GM23338 (cell line): ENCODE measurements around the gene MYO18A.

Experiments used
- CREB1 ChIP-seq: fragments of 250-450 bp; sonication (Bioruptor Pico); IDR thresholded peaks from 2 replicates; pipeline ENCODE4 v1.5.0; 2020; ENCODE audit warnings: low read depth, mild to moderate bottlenecking, moderate library complexity
- EZH2 ChIP-seq: fragments of 200-600 bp; sonication (generic); IDR thresholded peaks from one replicate; pipeline ENCODE4 v1.8.0; 2017; ENCODE audit warnings: antibody characterized with exemption, mild to moderate bottlenecking, low read depth; ENCODE audit not compliant: unreplicated experiment
- EZH2phosphoT487 ChIP-seq: fragments of 200-600 bp; sonication (generic); IDR thresholded peaks from one replicate; pipeline ENCODE4 v1.8.1; 2018; ENCODE audit warnings: antibody characterized with exemption; ENCODE audit not compliant: unreplicated experiment
- JUNB ChIP-seq: IDR thresholded peaks from one replicate; pipeline ENCODE4 v1.6.1; 2016; ENCODE audit warnings: antibody characterized with exemption; ENCODE audit not compliant: unreplicated experiment
- NANOG ChIP-seq: IDR thresholded peaks from 2 replicates; pipeline ENCODE4 v1.6.1; 2016; ENCODE audit warnings: antibody characterized with exemption, borderline replicate concordance
- POLR2AphosphoS5 ChIP-seq: IDR thresholded peaks from 2 replicates; pipeline ENCODE4 v1.6.1; 2016; ENCODE audit warnings: antibody characterized with exemption, low read depth
- ZNF114 ChIP-seq: fragments of 250-450 bp; sonication (Bioruptor Pico); IDR thresholded peaks from 2 replicates; pipeline ENCODE4 v1.5.0; 2020; ENCODE audit warnings: mild to moderate bottlenecking, moderate library complexity
- TF ChIP-seq, protein P1 (sequence below), 2 experiments: fragments of 200-600 bp in 1 of 2; sonication (generic) in 1 of 2; conservative IDR thresholded peaks; 2 replicates each; pipeline versions ENCODE4 v1.5.1 to v1.6.1; 2016 to 2017; ENCODE audit warnings: antibody characterized with exemption in 2 of 2, low read depth in 2 of 2, mild to moderate bottlenecking in 2 of 2, moderate library complexity in 1 of 2
- TF ChIP-seq, protein P2 (sequence below): IDR thresholded peaks from 2 replicates; pipeline ENCODE4 v1.6.1; 2016; ENCODE audit warnings: antibody characterized with exemption
- TF ChIP-seq, protein P3 (sequence below): fragments of 250-450 bp; sonication (Bioruptor Pico); IDR thresholded peaks from 2 replicates; pipeline ENCODE4 v1.5.0; 2020; ENCODE audit warnings: mild to moderate bottlenecking, moderate library complexity
- TF ChIP-seq, protein P4 (sequence below): IDR thresholded peaks from one replicate; pipeline ENCODE4 v1.6.1; 2018; ENCODE audit warnings: antibody characterized with exemption; ENCODE audit not compliant: unreplicated experiment

DNA sequence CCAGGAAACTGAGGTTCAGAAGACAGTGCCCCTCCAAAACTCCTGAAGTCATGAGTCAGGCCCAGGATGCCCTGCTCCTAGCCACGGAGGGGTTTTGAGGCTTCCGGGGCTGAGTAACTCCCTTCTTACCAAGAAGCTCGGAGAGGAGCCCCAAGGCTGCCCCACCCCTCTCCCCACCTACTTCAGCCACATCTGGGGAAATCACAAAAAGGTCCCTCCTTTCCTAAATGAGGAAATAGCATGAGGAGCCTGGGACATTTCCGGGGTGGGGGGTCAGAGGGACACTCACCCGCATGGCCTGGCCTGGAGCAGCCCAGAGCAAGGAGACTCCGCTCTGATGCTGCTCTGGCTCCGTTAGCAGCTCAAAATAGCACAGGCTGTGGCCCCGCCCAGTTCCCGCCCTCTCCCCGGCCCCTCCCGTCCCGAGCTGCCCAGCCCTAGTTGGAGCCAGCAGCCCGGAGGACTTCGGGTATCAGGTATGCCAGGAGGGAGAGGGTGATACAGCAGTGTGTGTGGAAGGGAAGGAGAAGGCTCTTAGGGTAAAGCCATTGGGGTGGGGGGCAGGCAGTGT, 40.1 kb downstream of the MYO18A start:
- TF ChIP-seq, protein P1, sequence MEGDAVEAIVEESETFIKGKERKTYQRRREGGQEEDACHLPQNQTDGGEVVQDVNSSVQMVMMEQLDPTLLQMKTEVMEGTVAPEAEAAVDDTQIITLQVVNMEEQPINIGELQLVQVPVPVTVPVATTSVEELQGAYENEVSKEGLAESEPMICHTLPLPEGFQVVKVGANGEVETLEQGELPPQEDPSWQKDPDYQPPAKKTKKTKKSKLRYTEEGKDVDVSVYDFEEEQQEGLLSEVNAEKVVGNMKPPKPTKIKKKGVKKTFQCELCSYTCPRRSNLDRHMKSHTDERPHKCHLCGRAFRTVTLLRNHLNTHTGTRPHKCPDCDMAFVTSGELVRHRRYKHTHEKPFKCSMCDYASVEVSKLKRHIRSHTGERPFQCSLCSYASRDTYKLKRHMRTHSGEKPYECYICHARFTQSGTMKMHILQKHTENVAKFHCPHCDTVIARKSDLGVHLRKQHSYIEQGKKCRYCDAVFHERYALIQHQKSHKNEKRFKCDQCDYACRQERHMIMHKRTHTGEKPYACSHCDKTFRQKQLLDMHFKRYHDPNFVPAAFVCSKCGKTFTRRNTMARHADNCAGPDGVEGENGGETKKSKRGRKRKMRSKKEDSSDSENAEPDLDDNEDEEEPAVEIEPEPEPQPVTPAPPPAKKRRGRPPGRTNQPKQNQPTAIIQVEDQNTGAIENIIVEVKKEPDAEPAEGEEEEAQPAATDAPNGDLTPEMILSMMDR (conservative IDR thresholded peaks at IDR 0.05; ENCODE audit: low read depth in 2 of 2) = no peak
- TF ChIP-seq EZH2 (no peak), POLR2AphosphoS5 (no peak), JUNB (no peak), EZH2phosphoT487 (no peak), CREB1 (no peak), NANOG (no peak), ZNF114 (CRISPR knock-in tag) (no peak)
- TF ChIP-seq, protein P2, sequence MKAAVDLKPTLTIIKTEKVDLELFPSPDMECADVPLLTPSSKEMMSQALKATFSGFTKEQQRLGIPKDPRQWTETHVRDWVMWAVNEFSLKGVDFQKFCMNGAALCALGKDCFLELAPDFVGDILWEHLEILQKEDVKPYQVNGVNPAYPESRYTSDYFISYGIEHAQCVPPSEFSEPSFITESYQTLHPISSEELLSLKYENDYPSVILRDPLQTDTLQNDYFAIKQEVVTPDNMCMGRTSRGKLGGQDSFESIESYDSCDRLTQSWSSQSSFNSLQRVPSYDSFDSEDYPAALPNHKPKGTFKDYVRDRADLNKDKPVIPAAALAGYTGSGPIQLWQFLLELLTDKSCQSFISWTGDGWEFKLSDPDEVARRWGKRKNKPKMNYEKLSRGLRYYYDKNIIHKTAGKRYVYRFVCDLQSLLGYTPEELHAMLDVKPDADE = no peak
- TF ChIP-seq, protein P3, sequence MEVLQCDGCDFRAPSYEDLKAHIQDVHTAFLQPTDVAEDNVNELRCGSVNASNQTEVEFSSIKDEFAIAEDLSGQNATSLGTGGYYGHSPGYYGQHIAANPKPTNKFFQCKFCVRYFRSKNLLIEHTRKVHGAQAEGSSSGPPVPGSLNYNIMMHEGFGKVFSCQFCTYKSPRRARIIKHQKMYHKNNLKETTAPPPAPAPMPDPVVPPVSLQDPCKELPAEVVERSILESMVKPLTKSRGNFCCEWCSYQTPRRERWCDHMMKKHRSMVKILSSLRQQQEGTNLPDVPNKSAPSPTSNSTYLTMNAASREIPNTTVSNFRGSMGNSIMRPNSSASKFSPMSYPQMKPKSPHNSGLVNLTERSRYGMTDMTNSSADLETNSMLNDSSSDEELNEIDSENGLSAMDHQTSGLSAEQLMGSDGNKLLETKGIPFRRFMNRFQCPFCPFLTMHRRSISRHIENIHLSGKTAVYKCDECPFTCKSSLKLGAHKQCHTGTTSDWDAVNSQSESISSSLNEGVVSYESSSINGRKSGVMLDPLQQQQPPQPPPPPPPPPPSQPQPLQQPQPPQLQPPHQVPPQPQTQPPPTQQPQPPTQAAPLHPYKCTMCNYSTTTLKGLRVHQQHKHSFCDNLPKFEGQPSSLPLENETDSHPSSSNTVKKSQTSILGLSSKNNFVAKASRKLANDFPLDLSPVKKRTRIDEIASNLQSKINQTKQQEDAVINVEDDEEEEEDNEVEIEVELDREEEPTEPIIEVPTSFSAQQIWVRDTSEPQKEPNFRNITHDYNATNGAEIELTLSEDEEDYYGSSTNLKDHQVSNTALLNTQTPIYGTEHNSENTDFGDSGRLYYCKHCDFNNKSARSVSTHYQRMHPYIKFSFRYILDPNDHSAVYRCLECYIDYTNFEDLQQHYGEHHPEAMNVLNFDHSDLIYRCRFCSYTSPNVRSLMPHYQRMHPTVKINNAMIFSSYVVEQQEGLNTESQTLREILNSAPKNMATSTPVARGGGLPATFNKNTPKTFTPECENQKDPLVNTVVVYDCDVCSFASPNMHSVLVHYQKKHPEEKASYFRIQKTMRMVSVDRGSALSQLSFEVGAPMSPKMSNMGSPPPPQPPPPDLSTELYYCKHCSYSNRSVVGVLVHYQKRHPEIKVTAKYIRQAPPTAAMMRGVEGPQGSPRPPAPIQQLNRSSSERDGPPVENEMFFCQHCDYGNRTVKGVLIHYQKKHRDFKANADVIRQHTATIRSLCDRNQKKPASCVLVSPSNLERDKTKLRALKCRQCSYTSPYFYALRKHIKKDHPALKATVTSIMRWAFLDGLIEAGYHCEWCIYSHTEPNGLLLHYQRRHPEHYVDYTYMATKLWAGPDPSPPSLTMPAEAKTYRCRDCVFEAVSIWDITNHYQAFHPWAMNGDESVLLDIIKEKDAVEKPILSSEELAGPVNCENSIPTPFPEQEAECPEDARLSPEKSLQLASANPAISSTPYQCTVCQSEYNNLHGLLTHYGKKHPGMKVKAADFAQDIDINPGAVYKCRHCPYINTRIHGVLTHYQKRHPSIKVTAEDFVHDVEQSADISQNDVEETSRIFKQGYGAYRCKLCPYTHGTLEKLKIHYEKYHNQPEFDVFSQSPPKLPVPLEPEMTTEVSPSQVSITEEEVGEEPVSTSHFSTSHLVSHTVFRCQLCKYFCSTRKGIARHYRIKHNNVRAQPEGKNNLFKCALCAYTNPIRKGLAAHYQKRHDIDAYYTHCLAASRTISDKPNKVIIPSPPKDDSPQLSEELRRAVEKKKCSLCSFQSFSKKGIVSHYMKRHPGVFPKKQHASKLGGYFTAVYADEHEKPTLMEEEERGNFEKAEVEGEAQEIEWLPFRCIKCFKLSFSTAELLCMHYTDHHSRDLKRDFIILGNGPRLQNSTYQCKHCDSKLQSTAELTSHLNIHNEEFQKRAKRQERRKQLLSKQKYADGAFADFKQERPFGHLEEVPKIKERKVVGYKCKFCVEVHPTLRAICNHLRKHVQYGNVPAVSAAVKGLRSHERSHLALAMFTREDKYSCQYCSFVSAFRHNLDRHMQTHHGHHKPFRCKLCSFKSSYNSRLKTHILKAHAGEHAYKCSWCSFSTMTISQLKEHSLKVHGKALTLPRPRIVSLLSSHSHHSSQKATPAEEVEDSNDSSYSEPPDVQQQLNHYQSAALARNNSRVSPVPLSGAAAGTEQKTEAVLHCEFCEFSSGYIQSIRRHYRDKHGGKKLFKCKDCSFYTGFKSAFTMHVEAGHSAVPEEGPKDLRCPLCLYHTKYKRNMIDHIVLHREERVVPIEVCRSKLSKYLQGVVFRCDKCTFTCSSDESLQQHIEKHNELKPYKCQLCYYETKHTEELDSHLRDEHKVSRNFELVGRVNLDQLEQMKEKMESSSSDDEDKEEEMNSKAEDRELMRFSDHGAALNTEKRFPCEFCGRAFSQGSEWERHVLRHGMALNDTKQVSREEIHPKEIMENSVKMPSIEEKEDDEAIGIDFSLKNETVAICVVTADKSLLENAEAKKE (CRISPR knock-in tag) = no peak
- TF ChIP-seq, protein P4, sequence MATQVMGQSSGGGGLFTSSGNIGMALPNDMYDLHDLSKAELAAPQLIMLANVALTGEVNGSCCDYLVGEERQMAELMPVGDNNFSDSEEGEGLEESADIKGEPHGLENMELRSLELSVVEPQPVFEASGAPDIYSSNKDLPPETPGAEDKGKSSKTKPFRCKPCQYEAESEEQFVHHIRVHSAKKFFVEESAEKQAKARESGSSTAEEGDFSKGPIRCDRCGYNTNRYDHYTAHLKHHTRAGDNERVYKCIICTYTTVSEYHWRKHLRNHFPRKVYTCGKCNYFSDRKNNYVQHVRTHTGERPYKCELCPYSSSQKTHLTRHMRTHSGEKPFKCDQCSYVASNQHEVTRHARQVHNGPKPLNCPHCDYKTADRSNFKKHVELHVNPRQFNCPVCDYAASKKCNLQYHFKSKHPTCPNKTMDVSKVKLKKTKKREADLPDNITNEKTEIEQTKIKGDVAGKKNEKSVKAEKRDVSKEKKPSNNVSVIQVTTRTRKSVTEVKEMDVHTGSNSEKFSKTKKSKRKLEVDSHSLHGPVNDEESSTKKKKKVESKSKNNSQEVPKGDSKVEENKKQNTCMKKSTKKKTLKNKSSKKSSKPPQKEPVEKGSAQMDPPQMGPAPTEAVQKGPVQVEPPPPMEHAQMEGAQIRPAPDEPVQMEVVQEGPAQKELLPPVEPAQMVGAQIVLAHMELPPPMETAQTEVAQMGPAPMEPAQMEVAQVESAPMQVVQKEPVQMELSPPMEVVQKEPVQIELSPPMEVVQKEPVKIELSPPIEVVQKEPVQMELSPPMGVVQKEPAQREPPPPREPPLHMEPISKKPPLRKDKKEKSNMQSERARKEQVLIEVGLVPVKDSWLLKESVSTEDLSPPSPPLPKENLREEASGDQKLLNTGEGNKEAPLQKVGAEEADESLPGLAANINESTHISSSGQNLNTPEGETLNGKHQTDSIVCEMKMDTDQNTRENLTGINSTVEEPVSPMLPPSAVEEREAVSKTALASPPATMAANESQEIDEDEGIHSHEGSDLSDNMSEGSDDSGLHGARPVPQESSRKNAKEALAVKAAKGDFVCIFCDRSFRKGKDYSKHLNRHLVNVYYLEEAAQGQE = no peak
